NCI-H2196 treated with DMSO at 0.1 percent for 48 hours (cell line): ENCODE data around the gene PSTK.

Experiments used
- DNase-seq: peaks from one replicate; lab custom pipeline; 2025; ENCODE audit not compliant: unreplicated experiment; lab: John Stamatoyannopoulos, UW

The PSTK gene

GRCh38 chr10:122990278-122990677, 10.1 kb downstream of the PSTK start:
- no peak for DNase-seq

GRCh38 chr10:122992031-122992585, 11.9 kb downstream of the PSTK start:
- no peak for DNase-seq

GRCh38 chr10:122993797-122994336, 13.7 kb downstream of the PSTK start:
- DNase-seq: no peak

GRCh38 chr10:122995936-122996335, 15.7 kb downstream of the PSTK start:
- DNase-seq: no peak

- DNase-seq: no peak
Observed at GRCh38 chr10:122997864-122998263, 17.7 kb downstream of the PSTK start.

GRCh38 chr10:122998360-122998917, 18.2 kb downstream of the PSTK start:
- DNase-seq: no peak

GRCh38 chr10:122998934-122999333, 18.7 kb downstream of the PSTK start:
- no peak for DNase-seq

- DNase-seq: no peak
Observed at GRCh38 chr10:122999347-122999746, 19.1 kb downstream of the PSTK start.

GRCh38 chr10:123000155-123000554, 20.0 kb downstream of the PSTK start:
- DNase-seq: no peak

- no peak for DNase-seq
Observed at GRCh38 chr10:123001370-123001769, 21.2 kb downstream of the PSTK start.

- no peak for DNase-seq
Observed at GRCh38 chr10:123004298-123004697, 24.1 kb downstream of the PSTK start.

GRCh38 chr10:123007558-123008354, 27.6 kb downstream of the PSTK start:
- DNase-seq: no peak

- DNase-seq: peak; percentile 57
Observed at GRCh38 chr10:123008355-123009104, 28.3 kb downstream of the PSTK start, which contains the start of the genes ACADSB and IKZF5. TSS of gene ACADSB (plus strand) at chr10:123009006. CDS start at chr10:123009030, 24 bp downstream. TSS of gene IKZF5 (minus strand) at chr10:123008795. CDS start at chr10:122998625, 10,170 bp downstream.

GRCh38 chr10:123009105-123009820, 29.1 kb downstream of the PSTK start:
- DNase-seq: no peak

GRCh38 chr10:123011987-123012386, 31.8 kb downstream of the PSTK start:
- no peak for DNase-seq

- DNase-seq: no peak
Observed at GRCh38 chr10:123013456-123014419, 33.5 kb downstream of the PSTK start.

- DNase-seq: no peak
Observed at GRCh38 chr10:123014772-123015171, 34.6 kb downstream of the PSTK start.

GRCh38 chr10:123016228-123016627, 36.0 kb downstream of the PSTK start:
- no peak for DNase-seq

GRCh38 chr10:123017421-123018165, 37.4 kb downstream of the PSTK start:
- DNase-seq: no peak
